K562 (cell line): Measurements from ENCODE around the gene ANKS4B. TPM values are rescaled to one million over a fixed set of nuclear protein-coding genes. Genes with fewer than 3 reads are reported as not detected.

ENCODE experiments used
- ATAC-seq: fragments of 200-7000 bp; cut with Tn5 transposase; 3 replicates; pipeline ENCODE4 v1.9.1; 2020; ENCODE audit warnings: moderate library complexity
- BruUV-seq: library from RNA; stranded (reverse); fragments of 400-500 nt; replicated peaks from 2 replicates; lab custom pipeline; 2021; lab: Mats Ljungman, UMichigan
- CTCF ChIA-PET: fragments of 300-600 bp; formaldehyde crosslinking; extraction: SDS; loops from one replicate; lab custom pipeline; 2021; ENCODE audit warnings: low intra/inter-chr PET ratio; lab: Yijun Ruan, JAX
- POLR2A ChIA-PET: fragments of 300-600, 350-650 bp; sonication (Branson Sonifier 250); formaldehyde crosslinking; extraction: SDS; loops from one replicate; lab custom pipeline; 2021; ENCODE audit warnings: antibody characterized with exemption, inconsistent platforms; lab: Yijun Ruan, JAX
- DNase-seq, 4 experiments: peaks; one replicate each; pipeline versions ENCODE4 v3.0.0 to v3.0.0-alpha.2; 2011 to 2018; ENCODE audit warnings: low spot score in 3 of 4, mixed read lengths in 3 of 4; ENCODE audit errors: extremely low read depth in 1 of 4
- FAIRE-seq: peaks from 2 replicates; lab custom pipeline; 2011; peaks lifted over from hg19 to GRCh38; lab: Jason Lieb, UNC
- H2AFZ ChIP-seq: 2 replicates; pipeline ENCODE4 v1.6.0; 2011; ENCODE audit warnings: low read depth, low read length, control low read depth, inconsistent platforms
- H3K27ac ChIP-seq: fragments of 200-600 bp; 3 replicates; pipeline ENCODE4 v1.8.0; 2011; ENCODE audit warnings: low read depth, mild to moderate bottlenecking, control low read depth, inconsistent platforms, low read length, moderate library complexity, mixed read lengths; ENCODE audit errors: extremely low read depth
- H3K27me3 ChIP-seq, 2 experiments: fragments of 300-600 bp in 1 of 2; 2 replicates in 1 of 2; 3 replicates in 1 of 2; pipeline versions ENCODE4 v1.6.0 to v1.8.0; 2011; ENCODE audit warnings: inconsistent platforms in 2 of 2, low read length in 2 of 2, mild to moderate bottlenecking in 1 of 2, mixed read lengths in 1 of 2, moderate library complexity in 1 of 2; ENCODE audit not compliant: control insufficient read depth in 2 of 2, insufficient read depth in 2 of 2
- H3K36me3 ChIP-seq: fragments of 300-600 bp; 3 replicates; pipeline ENCODE4 v1.8.0; 2011; ENCODE audit warnings: mild to moderate bottlenecking, low read length, inconsistent platforms; ENCODE audit not compliant: control insufficient read depth, insufficient read depth
- H3K4me1 ChIP-seq, 2 experiments: fragments of 200-600 bp in 1 of 2; replicated peaks in 1 of 2; 2 replicates in 1 of 2; 3 replicates in 1 of 2; pipeline versions ENCODE4 v1.5.1 to v1.8.0; 2011; ENCODE audit warnings: inconsistent platforms in 2 of 2, low read length in 2 of 2, mild to moderate bottlenecking in 1 of 2, mixed read lengths in 1 of 2, moderate library complexity in 1 of 2; ENCODE audit not compliant: control insufficient read depth in 2 of 2, insufficient read depth in 2 of 2
- H3K4me2 ChIP-seq: 2 replicates; pipeline ENCODE4 v1.6.1; 2011; ENCODE audit warnings: low read length, control low read depth, inconsistent platforms, mixed read lengths; ENCODE audit not compliant: insufficient read depth
- H3K4me3 ChIP-seq: fragments of 200-600 bp; sonication (generic), shearing (Covaris generic); 2 replicates; pipeline ENCODE4 v1.5.1; 2016; ENCODE audit warnings: control low read depth, inconsistent platforms
- H3K79me2 ChIP-seq: fragments of 200-600 bp; 3 replicates; pipeline ENCODE4 v1.8.0; 2011; ENCODE audit warnings: low read length, inconsistent platforms; ENCODE audit not compliant: control insufficient read depth, insufficient read depth
- H3K9ac ChIP-seq, 2 experiments: 2 replicates each; pipeline versions ENCODE4 v1.6.0 to v1.6.1; 2011; ENCODE audit warnings: low read depth in 2 of 2, low read length in 2 of 2, control low read depth in 1 of 2, inconsistent platforms in 1 of 2, mild to moderate bottlenecking in 1 of 2, mixed read lengths in 1 of 2; ENCODE audit not compliant: insufficient read depth in 1 of 2
- H3K9me1 ChIP-seq: one replicate; pipeline ENCODE4 v1.6.0; 2011; ENCODE audit warnings: inconsistent platforms, mild to moderate bottlenecking, low read length, moderate library complexity; ENCODE audit not compliant: control insufficient read depth, insufficient read depth
- H3K9me3 ChIP-seq: replicated peaks from 2 replicates; pipeline ENCODE4 v1.5.1; 2011; ENCODE audit warnings: low read depth, low read length, inconsistent platforms; ENCODE audit not compliant: control insufficient read depth, insufficient read depth
- H4K20me1 ChIP-seq: replicated peaks from 2 replicates; pipeline ENCODE4 v1.6.1; 2011; ENCODE audit warnings: low read length, inconsistent platforms, mixed read lengths; ENCODE audit not compliant: control insufficient read depth, insufficient read depth
- ARID2 ChIP-seq: fragments of 450-650 bp; IDR thresholded peaks from 2 replicates; pipeline ENCODE4 v1.6.1; 2017; ENCODE audit warnings: antibody characterized with exemption, mild to moderate bottlenecking
- ATF1 ChIP-seq, 2 experiments: fragments of 450-650 bp in 1 of 2; IDR thresholded peaks; 2 replicates each; pipeline ENCODE4 v1.6.1; 2016; ENCODE audit warnings: missing compliant biosample characterization in 1 of 2, missing genetic modification characterization in 1 of 2
- ETS2 ChIP-seq: IDR thresholded peaks from 2 replicates; pipeline ENCODE4 v1.6.1; 2016; ENCODE audit warnings: borderline replicate concordance, missing genetic modification characterization, mild to moderate bottlenecking, moderate library complexity, missing compliant biosample characterization; ENCODE audit not compliant: poor library complexity, severe bottlenecking
- RBFOX2 ChIP-seq: fragments of 200-400 bp; formaldehyde crosslinking; IDR thresholded peaks from 2 replicates; pipeline ENCODE4 v1.6.1; 2017; ENCODE audit warnings: low read depth, mild to moderate bottlenecking, low read length, moderate library complexity
- XRCC3 ChIP-seq: fragments of 450-650 bp; IDR thresholded peaks from 2 replicates; pipeline ENCODE4 v1.6.1; 2017; ENCODE audit warnings: mild to moderate bottlenecking, moderate library complexity
- WGBS: fragments of 100-300 bp; shearing (Covaris generic); methylation state at CpG from one replicate; pipeline ENCODE4 v1.1.6; 2016; ENCODE audit warnings: low coverage, mixed read lengths; ENCODE audit not compliant: insufficient coverage; ENCODE audit errors: missing lambda C conversion rate; 5-methylcytosine and 5-hydroxymethylcytosine counted together
- in situ Hi-C: fragments of 300-500 bp; cut with MboI; formaldehyde crosslinking; loops from 4 replicates; pipeline ENCODE4 v1.15.0; 2018; ENCODE audit warnings: inconsistent platforms, mixed read lengths
- intact Hi-C: fragments of 100-400 bp; cut with micrococcal nuclease; formaldehyde crosslinking; loops from 2 replicates; pipeline ENCODE4 v1.14.2; 2022
- polyA plus RNA-seq, 8 experiments: library from polyadenylated mRNA; depleted of rRNA in 4 of 8; stranded (reverse) in 5 of 8; unstranded in 3 of 8; fragments of >200 nt; fragmentation: Nextera tagmentation in 2 of 8; fragmentation: Illumina TruSeq in 1 of 8; extraction: Ambion mirVana in 2 of 8; extraction: Trizol in 1 of 8; gene quantifications; 2 replicates each; pipeline versions ENCODE4 v1.2.1 to v1.2.3, GENCODE V29; 2011 to 2014; ENCODE audit warnings: inconsistent platforms in 1 of 8, missing spikeins in 1 of 8
- total RNA-seq, 7 experiments: library from RNA; depleted of rRNA in 6 of 7; stranded (reverse); fragments of >200 nt in 6 of 7; fragmentation: Illumina TruSeq in 2 of 7; extraction: Trizol in 2 of 7; gene quantifications; 2 replicates each; pipeline versions ENCODE4 v1.2.1 to v1.2.3, GENCODE V29; 2011 to 2021; ENCODE audit warnings: low replicate concordance in 1 of 7
- TF ChIP-seq, protein P1 (sequence below): sonication (generic); formaldehyde crosslinking; IDR thresholded peaks from 2 replicates; pipeline ENCODE4 v1.8.1; 2023; ENCODE audit warnings: mild to moderate bottlenecking, missing genetic modification reagents

ANKS4B gene
- total and polyA plus RNA-seq, 9 of the 15 experiments (the other 6 are each of a cell fraction or from before 2014, with no cell fraction given): not detected

DNA sequence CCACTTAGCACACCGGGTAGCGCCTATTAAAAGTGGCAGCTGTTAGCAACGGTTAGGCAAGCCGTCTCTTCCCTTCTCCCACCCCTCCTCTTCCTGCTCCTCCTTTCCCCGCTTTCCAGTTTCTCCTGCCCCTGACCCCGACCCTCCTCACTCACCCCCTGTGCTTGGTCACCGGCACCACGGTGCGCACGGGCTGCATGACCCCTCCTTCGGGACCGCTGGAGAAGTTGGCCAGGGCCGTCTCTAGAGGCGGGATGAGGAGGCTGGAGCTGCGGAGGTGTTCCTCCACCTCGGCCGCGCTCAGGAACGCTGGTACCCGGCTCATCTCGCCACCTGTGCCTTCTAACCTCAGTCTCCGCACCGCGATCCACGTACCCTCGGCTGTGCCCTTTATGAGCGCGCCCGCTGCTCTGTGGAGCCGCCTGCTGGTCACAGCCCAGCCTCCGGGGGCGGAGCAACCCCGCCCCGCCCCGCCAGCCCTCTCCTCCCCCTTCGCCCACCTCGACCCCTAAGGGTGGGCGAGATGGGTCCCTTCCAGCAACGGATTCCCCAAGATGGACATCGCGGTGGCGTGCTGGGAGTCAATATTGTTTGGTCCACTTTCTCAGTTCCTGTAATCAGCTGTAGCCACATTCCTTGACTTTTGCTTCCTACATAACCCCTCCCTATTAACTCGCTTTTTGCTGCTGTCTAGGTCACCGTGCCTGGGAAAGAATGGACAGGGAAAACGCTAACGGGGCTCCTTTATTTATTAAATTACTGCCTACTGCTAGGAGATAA is 44.6 kb downstream of the ANKS4B start, which contains the start of gene CRYM (continued):
- TF ChIP-seq ARID2: peak; percentile 39; the same call in 1 of the 2 replicates
- TF ChIP-seq, protein P1, sequence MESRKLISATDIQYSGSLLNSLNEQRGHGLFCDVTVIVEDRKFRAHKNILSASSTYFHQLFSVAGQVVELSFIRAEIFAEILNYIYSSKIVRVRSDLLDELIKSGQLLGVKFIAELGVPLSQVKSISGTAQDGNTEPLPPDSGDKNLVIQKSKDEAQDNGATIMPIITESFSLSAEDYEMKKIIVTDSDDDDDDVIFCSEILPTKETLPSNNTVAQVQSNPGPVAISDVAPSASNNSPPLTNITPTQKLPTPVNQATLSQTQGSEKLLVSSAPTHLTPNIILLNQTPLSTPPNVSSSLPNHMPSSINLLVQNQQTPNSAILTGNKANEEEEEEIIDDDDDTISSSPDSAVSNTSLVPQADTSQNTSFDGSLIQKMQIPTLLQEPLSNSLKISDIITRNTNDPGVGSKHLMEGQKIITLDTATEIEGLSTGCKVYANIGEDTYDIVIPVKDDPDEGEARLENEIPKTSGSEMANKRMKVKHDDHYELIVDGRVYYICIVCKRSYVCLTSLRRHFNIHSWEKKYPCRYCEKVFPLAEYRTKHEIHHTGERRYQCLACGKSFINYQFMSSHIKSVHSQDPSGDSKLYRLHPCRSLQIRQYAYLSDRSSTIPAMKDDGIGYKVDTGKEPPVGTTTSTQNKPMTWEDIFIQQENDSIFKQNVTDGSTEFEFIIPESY: 0 out of 2 replicates have a peak, but pooled peaks have one; percentile 15

DNA sequence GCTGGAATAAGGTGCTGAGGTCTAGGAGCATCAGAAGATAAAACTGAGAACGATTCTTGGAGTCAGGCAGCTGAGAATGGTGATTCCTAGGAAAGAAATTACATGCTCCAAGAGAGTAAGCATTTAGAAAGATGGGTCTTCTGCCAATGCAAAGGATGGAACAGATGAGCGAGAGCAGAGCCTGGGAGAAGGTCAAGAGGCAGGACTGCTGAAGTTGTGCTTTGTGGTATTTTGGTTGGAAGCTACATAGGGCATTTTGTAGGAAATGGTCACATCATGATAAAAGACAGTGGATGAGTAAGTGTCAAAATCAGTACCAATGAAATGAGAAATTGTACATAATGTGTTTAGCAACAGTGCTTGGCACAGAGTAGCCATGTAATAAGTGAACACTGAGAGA is 46.0 kb downstream of the ANKS4B start:
- no peak overlapping the region for H2AFZ ChIP-seq
- no peak overlapping the region for H3K9ac ChIP-seq
- DNase-seq (no peak), FAIRE-seq (no peak), ATAC-seq (no peak)
- in situ Hi-C loops: loop anchor here (5.0 kb wide), 1 partner anchor 82 kb away; no protein-coding TSS in a partner anchor
- H3K4me2 ChIP-seq: no peak overlapping the region
- H3K9me1 ChIP-seq: no peaks in the 10 kb centered on the region
- 21% methylated on average over 2 of the region's 2 CpGs for WGBS
- H3K27me3 ChIP-seq: peaks cover 19 to 29% of the 10 kb centered on the region in 2 experiments
- H4K20me1 ChIP-seq: no peaks in the 10 kb centered on the region
- H3K9me3 ChIP-seq: peaks cover 7% of the 10 kb centered on the region
- no TSS peak for BruUV-seq
- ChIA-PET CTCF (interaction anchor here (3.9 kb wide), 1 partner anchor 91 kb away, joined by 27 read pairs; no protein-coding TSS in a partner anchor), POLR2A (interaction anchor here (0.6 to 1.1 kb wide), 3 partner anchors 18 to 473 kb away, joined by 3 to 5 read pairs (median 3); no protein-coding TSS in a partner anchor)
- intact Hi-C loops: loop anchor here (2.0 to 5.0 kb wide), 2 partner anchors 52 to 91 kb away; no protein-coding TSS in a partner anchor
- H3K79me2 ChIP-seq: no peaks in the 10 kb centered on the region
- H3K4me1 ChIP-seq: peaks cover 5 to 22% of the 10 kb centered on the region in 2 experiments; a peak in 3 of 5 replicates
- no peak overlapping the region for H3K27ac ChIP-seq
- no peaks in the 10 kb centered on the region for H3K36me3 ChIP-seq
- TF ChIP-seq ETS2 (tag) (no peak), ATF1 (CRISPR knock-in tag; IDR thresholded peaks at IDR 0.05) (no peak), ATF1 (tag; IDR thresholded peaks at IDR 0.05) (no peak), RBFOX2 (no peak), XRCC3 (no peak)
- H3K4me3 ChIP-seq: no peak overlapping the region
